ENCODE data around the gene RASSF3.
"Not testable (repeated sequence)": the region's sequence is repeated elsewhere in the genome, so short reads cannot be mapped to it uniquely, and the experiment has no call there.

RASSF3 gene, protein sequence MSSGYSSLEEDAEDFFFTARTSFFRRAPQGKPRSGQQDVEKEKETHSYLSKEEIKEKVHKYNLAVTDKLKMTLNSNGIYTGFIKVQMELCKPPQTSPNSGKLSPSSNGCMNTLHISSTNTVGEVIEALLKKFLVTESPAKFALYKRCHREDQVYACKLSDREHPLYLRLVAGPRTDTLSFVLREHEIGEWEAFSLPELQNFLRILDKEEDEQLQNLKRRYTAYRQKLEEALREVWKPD

DNA sequence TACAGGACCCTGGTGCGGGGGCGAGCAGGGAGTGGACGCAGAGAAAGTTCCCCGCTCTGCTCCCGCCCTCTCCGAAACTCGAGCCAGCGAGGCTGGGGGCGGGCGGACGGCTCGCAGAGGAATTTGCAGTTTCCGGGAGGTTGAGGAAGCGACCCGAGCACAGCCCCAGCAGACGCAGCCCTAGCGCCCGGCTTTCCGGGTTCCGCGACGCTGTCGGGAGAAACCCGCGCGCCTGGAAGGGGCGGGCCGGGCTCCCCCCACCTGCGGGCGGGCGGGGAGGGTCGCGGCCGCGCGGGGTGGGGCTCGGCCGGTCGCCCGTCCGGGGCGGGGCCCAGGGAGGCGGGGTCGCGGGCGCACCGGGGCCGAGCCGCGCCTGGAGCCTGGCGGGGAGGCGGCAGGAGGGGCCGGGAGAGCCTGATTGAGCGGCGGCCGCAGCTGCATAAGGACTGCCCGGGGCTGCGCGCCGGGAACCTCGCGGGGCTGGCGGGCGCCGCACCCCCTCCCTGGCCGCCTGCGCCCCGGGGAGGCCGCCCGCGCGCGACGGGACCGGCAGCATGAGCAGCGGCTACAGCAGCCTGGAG is at the start of gene RASSF3:
Gene RASSF3 (plus strand): TSS at position 417 of the 581 bp plus-strand sequence. CDS start 138 bp downstream, at position 555.
- DNase-seq (ENCODE audit: low spot score), result no peak

DNA sequence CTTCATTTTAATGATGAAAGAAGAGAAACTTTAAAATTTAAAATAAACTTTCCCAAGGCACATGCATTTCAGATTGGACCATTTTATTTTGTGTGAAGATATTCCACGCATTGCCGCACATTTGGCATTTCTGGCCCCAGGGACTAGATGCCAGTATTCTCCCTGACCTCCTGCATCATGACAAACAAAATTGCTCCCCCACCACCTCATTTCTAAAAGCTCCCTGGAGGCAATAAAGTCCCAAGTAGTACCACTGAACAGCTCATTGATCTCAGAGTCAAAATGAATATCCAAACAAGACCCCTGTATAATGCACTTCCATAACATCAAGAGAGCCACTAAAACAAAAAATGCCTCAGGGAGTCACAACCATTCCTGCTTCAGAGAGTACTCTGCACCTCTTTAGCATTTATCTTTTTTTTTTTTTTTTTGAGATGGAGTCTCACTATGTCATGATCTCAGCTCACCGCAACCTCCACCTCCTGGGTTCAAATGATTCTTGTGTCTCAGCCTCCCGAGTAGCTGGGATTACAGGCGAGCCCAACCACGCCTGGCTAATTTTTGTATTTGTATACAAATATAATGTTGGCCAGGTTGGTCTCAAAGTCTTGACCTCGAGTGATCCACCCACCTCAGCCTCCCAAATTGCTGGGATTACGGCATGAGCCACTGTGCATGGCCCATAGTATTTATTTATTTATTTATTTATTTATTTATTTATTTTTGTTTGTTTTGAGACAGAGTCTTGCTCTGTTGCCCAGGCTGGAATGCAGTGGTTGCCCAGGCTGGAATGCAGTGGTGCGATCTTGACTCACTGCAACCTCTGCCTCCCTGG is 48.8 kb upstream of the RASSF3 start:
- no peak for DNase-seq (ENCODE audit: low spot score)

DNA sequence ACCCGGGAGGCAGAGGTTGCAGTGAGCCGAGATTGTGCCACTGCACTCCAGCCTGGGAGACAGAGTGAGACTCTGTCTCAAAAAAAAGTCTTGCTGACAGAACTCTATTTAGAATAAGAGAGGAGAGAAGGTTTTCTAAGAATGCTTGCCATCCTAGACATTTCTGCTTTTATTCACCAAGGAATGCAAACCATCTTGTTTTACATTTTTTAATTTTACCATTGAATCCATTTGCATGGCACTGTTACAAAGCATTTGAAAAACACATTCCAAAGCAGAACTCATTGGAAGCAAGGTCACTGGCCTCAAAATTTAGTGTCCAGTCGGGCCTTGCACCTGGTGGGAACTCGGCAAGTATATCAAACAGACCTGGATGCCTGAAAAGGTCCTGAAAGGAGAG is 44.2 kb upstream of the RASSF3 start:
- no peak for DNase-seq (ENCODE audit: low spot score)

DNA sequence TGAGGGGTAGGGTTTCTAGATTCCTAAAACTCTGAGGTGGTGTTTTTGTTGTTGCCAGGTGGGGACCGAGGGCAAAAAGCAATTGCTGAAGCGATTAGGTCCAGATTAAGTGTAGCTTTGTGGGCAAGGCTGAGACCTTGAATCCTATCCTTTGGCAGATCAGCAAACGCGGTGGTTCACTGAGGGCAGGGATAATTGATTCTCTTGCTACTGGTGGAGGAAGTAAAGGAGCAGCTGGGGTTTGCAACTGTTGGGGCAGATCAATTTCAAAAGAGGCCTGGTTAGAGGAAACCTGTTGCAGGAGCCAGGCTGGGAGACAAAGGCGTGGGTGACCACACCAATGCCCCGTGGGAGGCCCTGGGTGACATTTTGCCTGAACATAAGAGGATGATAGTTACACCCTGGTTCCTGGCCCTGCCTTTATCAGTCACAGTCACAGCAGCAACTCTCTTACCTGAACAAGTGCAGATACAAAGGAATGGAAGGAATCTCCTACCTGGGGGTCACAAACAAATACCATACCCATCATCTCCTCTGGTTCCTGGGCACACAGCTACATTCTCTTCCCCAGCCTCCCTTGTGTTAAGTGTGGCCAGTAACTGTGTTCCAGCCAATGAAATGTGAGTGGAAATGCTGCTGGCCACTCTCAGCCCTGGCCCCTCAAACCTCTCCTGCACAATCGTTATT is 43.3 kb upstream of the RASSF3 start:
- DNase-seq (ENCODE audit: low spot score), result no peak

DNA sequence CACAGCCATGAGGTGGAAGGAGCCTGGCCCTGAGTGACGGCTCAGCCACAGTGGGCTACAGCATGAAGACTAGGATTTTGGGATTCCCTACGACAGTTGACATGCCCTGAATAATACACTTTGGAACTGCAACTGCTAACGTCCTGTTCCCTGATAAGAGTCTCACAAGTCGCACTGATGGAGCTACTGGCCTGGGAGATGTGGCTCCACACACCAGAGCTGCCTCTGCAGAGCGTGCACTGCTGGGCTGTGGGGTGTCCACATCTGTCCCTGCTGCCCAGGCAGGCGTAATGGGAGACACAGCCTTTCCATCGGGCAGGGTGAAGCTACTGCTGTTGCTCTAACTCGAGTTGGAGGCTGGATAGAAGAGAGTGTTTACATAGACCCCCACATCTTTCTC is 42.7 kb upstream of the RASSF3 start:
- no peak for DNase-seq (ENCODE audit: low spot score)

DNA sequence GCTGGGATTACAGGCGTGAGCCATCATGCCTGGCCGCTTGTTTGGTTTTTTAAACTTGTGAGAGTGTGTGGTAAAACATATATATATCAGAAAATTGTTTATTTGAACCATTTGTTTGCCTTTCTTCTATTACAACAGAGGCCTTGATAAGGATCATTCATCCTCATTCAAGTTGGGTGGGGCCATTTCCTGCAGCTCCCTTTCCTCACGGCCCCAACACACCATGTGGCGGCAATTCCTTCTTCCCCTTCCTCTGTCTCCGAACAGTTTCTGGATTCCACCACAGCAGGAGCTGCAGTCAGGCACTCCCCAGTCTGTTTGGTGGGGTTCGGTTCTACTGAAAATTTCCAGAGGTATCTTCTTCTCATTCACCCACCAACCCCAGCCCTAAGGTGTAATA is 42.0 kb upstream of the RASSF3 start:
- no peak for DNase-seq (ENCODE audit: low spot score)

DNA sequence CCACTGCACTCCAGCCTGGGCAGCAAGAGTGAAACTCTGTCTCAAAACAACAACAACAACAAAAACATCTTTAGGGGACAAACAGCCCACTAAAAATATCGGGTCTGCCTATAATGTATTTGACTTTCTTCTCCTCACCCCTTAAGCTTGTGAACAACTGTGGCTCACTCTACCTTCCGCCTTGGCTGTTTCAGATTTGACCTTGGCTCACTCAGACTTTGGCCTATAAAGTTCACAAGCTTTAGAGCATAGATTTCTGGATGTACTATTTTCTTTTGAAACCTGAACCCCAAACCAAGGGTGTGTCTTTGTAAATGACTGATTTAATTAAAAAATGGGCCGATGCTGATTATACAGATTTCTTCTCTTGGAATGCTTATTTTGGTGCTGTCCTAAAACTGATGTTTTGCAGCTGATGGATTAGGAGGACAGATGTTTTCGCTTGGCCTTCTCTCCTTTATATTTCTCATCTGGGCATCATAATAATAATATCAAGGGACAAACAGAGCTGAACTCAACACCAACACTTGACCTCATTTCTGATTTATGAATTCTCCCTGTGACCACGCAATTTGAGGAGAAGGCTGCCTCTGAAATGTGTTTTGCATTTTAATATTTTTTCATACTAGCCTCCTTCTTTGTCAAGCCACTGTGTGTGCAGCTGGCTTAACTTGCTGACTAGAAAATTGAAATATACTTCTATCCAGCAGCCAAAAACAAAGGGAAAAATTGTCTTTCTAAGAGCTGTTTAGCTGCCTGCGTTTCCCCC is 40.2 kb upstream of the RASSF3 start:
- no peak for DNase-seq (ENCODE audit: low spot score)

DNA sequence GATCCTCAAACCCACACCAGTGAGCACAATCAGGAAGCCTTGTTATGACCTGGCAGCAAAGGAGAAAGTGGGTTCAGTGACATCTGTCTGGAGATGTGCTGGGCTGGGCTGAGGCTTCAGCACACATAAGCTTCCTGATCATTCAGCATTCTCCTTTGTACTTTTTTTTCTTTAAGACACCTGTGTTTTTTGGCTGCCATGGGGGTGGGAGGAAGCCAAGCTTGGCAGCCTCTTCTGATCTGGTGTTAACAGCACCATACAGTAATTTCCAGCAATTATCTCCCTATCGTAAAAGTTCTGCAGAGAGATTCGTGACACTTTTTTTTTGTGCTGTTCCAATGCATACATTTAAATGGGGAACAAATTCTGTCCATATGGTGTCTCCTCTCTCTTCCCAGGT is 38.9 kb upstream of the RASSF3 start:
- DNase-seq (ENCODE audit: low spot score), result no peak

DNA sequence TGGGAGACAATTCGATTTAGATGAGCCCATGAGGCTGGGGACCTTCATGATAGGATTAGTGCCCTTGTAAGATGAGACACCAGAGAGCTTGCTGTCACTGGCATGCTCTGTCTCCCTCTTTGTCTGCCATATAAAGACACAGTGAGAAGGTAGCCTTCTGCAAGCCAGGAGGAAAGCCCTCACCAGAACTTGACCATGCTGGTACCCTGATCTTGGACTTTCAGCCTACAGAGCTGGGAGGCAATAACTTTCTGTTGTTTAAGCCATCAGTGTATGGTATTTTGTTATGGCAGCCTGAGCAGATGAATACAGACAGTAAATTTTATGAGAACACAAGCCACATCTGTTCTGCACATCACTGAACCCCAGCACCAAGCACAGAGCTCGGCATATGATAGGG is 38.1 kb upstream of the RASSF3 start:
- no peak for DNase-seq (ENCODE audit: low spot score)

DNA sequence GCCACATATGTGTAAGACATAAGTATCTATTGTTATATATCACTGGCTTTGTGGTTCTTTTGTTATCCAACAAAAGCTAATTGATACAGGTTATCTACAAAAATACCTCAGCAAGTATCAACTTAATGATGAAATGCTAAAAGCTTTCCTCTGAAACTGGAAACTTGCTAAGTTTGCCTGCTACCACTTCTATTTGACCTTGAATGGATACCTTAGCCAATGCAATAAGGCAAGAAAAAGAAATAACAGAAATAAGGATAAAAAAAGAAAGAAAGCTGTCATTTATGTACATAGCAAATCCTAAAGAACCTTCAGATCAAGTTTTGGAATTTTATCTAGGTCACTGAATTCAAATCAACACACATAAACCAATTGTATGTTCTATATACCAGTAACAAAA is 35.5 kb upstream of the RASSF3 start:
- no peak for DNase-seq (ENCODE audit: low spot score)

DNA sequence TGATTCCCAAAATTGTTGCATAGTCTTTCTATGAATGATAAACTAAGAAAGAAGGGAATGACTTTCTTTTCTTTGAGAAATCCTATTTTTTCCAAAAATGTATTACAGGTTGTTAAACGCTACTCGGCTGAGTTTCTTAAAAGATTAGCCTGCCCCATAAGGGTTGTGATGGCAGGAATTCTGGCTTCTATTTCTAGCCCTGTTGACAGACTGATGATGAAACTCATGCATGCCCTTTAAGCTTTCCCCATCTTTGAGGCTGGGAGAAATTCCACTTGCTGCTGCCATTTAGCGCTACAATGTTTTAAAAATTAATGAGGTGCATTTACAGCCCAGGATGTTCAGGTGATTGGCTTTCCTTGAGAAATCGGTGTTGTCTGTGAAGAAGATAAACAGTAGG is 33.2 kb upstream of the RASSF3 start:
- DNase-seq (ENCODE audit: low spot score), result no peak

DNA sequence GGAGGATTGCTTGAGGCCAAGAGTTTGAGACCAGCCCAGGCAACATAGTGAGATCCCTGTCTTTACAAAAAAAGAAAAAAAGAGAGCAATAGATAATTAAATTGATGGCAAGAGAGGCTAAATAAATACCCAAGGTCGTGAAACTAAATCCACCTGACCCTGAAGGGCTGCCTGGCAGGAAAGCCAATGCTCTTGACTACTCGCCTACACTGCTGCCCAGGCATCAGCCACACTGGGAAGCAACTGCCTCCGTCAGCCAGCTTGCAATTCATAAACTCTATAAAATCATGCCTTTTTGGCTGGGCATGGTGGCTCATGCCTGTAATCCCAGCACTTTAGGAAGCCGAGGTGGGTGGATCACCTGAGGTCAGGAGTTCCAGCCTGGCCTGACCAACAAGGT is 31.7 kb upstream of the RASSF3 start:
- DNase-seq (ENCODE audit: low spot score), result no peak

DNA sequence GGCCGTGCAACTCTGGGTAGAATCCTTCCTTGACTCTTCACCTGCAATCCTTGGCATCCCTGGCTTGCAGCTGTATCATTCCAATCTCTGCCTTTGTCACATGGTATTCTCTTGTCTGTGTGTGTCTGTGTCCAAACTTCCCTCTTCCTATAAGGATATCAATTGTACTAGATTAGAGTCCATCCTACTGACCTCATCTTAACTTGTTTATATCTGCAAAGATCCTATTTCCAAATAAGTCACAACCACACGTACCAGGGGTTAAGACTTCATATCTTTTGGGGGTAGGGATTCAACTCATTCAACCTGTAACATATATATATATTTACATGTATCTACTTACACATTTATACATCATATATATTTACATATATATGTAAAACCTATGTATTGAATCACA is 29.6 kb upstream of the RASSF3 start:
- no peak for DNase-seq (ENCODE audit: low spot score)

DNA sequence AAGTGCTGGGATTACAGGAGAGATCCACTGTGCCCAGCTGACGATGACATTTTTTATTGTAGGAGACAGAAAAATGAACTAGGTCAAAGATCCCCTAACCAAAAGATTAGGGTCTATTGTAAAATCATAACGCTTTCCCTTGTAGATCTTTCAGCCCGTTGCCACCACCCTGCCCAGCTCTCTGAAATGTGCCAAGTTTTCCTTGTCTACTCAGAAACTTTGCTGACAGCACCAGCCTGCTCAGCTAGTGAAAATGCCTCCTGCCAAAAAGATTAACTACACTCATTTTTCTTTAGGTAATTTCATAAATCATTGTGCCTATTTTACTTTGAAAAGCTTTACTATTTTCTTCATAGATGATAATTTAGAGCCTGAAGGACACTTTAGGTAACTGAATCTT is 28.2 kb upstream of the RASSF3 start:
- no peak for DNase-seq (ENCODE audit: low spot score)

DNA sequence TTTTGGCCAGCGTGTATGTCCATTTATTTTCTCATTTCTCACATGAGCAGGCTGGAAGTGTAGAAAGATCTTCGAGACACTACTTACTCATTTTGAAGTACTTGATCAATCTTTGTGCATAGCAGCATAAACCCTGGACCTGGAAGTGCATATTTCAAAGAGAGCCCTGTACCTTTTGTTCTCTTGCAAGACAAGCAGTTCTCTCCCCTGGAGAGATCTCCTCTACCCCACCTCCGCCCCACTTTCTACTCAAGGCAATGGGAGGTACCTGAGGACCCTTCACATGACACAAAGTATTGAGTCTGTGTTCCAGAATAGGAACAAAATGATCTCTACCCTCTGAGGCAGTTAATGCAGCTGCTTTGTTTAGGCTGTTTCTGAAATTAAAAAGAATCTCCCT is 27.4 kb upstream of the RASSF3 start:
- DNase-seq (ENCODE audit: low spot score), result no peak

DNA sequence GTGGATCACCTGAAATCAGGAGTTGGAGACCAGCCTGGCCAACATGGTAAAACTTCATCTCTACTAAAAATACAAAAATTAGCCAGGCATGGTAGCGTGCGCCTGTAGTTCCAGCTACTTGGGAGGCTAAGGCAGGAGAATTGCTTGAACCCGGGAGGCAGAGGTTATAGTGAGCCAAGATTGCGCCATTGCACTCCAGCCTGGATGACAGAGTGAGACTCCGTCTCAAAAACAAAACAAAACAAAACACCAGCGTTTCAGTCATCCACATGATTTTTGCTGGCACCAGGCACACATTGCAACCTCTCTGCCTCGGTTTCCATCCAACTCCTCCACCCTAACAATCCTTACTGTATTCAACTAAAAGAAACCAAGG is 26.9 kb upstream of the RASSF3 start:
- DNase-seq (ENCODE audit: low spot score), result not testable (repeated sequence)

DNA sequence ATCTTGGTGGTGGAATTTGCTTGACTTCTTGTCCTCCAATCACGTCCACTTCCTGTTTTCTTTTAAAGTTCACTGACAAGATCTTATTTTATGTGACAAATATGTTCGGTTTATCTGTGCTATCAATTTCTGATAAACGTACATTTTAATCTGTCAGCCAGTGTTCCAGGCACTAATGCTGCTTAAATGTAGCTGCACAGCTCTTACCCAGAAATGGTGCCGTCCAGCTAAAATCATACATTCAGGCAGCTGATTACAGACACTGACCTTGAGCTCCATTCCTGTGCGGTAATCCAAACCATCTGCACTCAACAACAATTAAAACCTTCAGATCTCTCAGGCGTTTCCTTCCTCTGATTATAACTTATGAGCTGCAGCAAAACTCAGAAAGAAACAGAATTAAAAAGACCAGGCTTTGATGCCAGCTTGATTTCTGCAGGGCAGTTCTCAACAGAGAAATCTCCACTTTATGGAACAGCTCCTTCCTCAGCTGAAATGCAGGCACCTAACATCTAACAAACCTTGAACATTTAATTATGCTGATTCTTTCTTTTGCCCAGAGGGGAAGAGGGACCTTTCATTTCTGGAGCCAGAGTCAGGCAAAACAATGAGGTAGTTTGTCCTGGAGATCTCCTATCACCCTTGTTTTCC is 26.4 kb upstream of the RASSF3 start:
- no peak for DNase-seq (ENCODE audit: low spot score)

DNA sequence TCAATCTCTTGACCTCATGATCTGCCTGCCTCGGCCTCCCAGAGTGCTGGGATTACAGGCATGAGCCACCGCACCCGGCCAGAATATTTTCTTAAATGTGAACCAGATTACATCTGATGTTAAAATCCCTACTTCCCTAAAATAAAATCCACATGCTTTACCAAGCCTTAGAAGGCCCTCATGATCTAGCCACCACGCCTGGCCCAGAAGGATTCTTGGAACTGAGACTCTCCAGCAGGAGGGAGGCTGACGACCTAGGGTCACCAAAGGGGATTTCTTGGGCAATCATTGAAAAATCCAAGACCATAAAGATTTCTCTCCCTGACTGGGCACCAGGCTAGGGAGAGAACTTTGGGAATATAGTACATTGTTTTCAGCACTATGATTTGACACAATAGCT is 25.2 kb upstream of the RASSF3 start:
- no peak for DNase-seq (ENCODE audit: low spot score)

DNA sequence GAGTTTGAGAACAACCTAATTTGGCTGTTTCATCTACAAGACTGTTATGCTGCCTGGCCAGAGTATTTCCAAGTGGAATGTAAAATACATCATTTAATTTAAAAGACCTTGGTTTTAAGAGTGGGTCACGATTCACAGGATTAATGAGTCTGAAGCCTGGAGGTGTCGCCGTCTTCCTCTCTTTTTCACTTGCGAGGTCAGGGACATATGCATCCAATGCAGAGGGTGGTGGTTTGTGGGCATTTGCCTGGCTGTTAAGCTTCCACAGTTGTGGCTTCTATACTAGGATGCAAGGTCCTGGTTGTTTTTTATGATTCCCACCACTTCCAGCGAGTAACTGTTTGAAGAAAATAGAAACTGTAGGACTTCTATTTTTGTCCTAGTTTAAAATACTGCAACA is 22.8 kb upstream of the RASSF3 start:
- no peak for DNase-seq (ENCODE audit: low spot score)

DNA sequence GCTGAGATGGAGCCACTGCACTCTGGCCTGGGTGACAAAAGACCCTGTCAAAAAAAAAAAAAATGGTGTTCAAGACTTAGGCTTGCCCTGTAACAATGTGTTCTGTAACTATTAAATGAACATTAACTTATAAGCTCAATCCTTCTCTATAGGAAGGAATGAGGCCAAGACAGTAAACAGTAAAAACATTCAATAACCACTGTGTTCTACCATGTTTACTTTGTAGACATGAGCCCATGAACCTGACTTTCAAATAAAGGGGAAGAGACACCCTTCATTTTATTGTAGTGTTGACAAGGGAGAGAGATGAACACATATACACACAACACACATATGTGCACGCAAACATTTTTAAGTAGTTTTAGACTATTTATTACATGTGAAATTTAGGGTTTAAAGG is 20.1 kb upstream of the RASSF3 start:
- no peak for DNase-seq (ENCODE audit: low spot score)
